OCI-LY1 (cell line): Measurements from ENCODE around the gene SYT1.

Experiments used
- H2AFZ ChIP-seq: fragments of 200-600 bp; sonication (generic), shearing (Covaris generic); 2 replicates; pipeline ENCODE4 v1.6.0; 2014; ENCODE audit warnings: antibody characterized with exemption, mild to moderate bottlenecking, low read length
- H3F3A ChIP-seq: fragments of 200-600 bp; sonication (generic), shearing (Covaris generic); 2 replicates; pipeline ENCODE4 v1.6.0; 2014; ENCODE audit warnings: mild to moderate bottlenecking, antibody characterized with exemption, low read length, moderate library complexity; ENCODE audit not compliant: insufficient read depth
- H3K27ac ChIP-seq: fragments of 200-600 bp; sonication (generic); 2 replicates; pipeline ENCODE4 v1.5.1; 2014; ENCODE audit warnings: low read length, mixed run types, mild to moderate bottlenecking, low read depth; ENCODE audit not compliant: poor library complexity, severe bottlenecking
- H3K27me3 ChIP-seq: fragments of 200-600 bp; sonication (generic); 2 replicates; pipeline ENCODE4 v1.6.0; 2014; ENCODE audit warnings: antibody characterized with exemption, mild to moderate bottlenecking, low read length, moderate library complexity; ENCODE audit not compliant: insufficient read depth
- H3K36me3 ChIP-seq: fragments of 200-600 bp; sonication (generic); 2 replicates; pipeline ENCODE4 v1.6.1; 2014; ENCODE audit warnings: mild to moderate bottlenecking, antibody characterized with exemption, low read length, moderate library complexity, mixed read lengths; ENCODE audit not compliant: insufficient read depth
- H3K4me1 ChIP-seq: fragments of 200-600 bp; sonication (generic); 2 replicates; pipeline ENCODE4 v1.5.1; 2014; ENCODE audit warnings: mild to moderate bottlenecking, low read length, moderate library complexity; ENCODE audit not compliant: insufficient read depth, severe bottlenecking
- H3K4me2 ChIP-seq: fragments of 200-600 bp; sonication (generic), shearing (Covaris generic); 2 replicates; pipeline ENCODE4 v1.6.1; 2014; ENCODE audit warnings: low read length
- H3K4me3 ChIP-seq: fragments of 200-600 bp; sonication (generic); 2 replicates; pipeline ENCODE4 v1.5.1; 2014; ENCODE audit warnings: low read length, low read depth, mild to moderate bottlenecking, mixed read lengths; ENCODE audit not compliant: poor library complexity, severe bottlenecking
- H3K79me2 ChIP-seq: fragments of 200-600 bp; shearing (Covaris generic); 2 replicates; pipeline ENCODE4 v1.6.1; 2016; ENCODE audit warnings: mixed run types, low read length, mixed read lengths; ENCODE audit not compliant: insufficient read depth
- H3K9ac ChIP-seq: fragments of 200-600 bp; sonication (generic), shearing (Covaris generic); 2 replicates; pipeline ENCODE4 v1.6.1; 2014; ENCODE audit warnings: mild to moderate bottlenecking, low read length, mixed read lengths
- H3K9me2 ChIP-seq: fragments of 200-600 bp; sonication (generic), shearing (Covaris generic); 2 replicates; pipeline ENCODE4 v1.6.1; 2014; ENCODE audit warnings: low read depth, mild to moderate bottlenecking, low read length, mixed read lengths
- H3K9me3 ChIP-seq: fragments of 200-600 bp; shearing (Covaris generic); 2 replicates; pipeline ENCODE4 v1.6.1; 2014; ENCODE audit warnings: low read length, mixed read lengths
- H4K20me1 ChIP-seq: fragments of 200-600 bp; sonication (generic), shearing (Covaris generic); 2 replicates; pipeline ENCODE4 v1.6.0; 2016; ENCODE audit warnings: mild to moderate bottlenecking, low read length; ENCODE audit not compliant: insufficient read depth
- EZH2 ChIP-seq: fragments of 200-600 bp; sonication (generic), shearing (Covaris generic); IDR thresholded peaks from 2 replicates; pipeline ENCODE4 v1.8.0; 2017; ENCODE audit warnings: borderline replicate concordance, mixed run types, mild to moderate bottlenecking, antibody characterized with exemption, low read length, moderate library complexity, mixed read lengths
- TF ChIP-seq, protein P1 (sequence below): fragments of 200-600 bp; sonication (generic), shearing (Covaris generic); IDR thresholded peaks from 2 replicates; pipeline ENCODE4 v1.5.1; 2017; ENCODE audit warnings: mild to moderate bottlenecking, antibody characterized with exemption, low read length, moderate library complexity, mixed read lengths

The SYT1 gene

DNA sequence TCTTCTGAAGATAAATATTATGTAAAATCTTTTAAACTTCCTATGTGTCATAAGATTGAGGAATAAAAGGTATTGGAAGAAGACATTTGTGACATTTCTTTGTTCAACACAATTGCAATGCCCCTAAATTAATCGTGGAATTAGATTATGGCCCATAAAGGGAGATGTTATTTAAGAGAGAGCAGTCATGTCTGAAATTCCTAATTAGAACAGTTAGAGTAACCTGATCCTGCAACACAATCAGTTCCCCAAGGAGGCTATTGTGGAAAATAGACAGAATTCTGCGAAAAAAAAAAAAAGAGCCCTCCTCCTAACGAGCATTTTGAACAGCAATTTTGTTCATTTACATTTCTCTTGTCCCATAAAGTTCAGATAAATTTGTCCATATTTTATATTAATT lies 486.7 kb downstream of the SYT1 start:
- no peaks in the 10 kb centered on the region for H3K9me2 ChIP-seq
- no peak overlapping the region for H3K9ac ChIP-seq
- no peak overlapping the region for H3K4me2 ChIP-seq
- no peaks in the 10 kb centered on the region for H3F3A ChIP-seq
- no peaks in the 10 kb centered on the region for H3K36me3 ChIP-seq
- no peak for TF ChIP-seq EZH2
- TF ChIP-seq, protein P1, sequence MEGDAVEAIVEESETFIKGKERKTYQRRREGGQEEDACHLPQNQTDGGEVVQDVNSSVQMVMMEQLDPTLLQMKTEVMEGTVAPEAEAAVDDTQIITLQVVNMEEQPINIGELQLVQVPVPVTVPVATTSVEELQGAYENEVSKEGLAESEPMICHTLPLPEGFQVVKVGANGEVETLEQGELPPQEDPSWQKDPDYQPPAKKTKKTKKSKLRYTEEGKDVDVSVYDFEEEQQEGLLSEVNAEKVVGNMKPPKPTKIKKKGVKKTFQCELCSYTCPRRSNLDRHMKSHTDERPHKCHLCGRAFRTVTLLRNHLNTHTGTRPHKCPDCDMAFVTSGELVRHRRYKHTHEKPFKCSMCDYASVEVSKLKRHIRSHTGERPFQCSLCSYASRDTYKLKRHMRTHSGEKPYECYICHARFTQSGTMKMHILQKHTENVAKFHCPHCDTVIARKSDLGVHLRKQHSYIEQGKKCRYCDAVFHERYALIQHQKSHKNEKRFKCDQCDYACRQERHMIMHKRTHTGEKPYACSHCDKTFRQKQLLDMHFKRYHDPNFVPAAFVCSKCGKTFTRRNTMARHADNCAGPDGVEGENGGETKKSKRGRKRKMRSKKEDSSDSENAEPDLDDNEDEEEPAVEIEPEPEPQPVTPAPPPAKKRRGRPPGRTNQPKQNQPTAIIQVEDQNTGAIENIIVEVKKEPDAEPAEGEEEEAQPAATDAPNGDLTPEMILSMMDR = no peak
- H3K79me2 ChIP-seq = no peaks in the 10 kb centered on the region
- H4K20me1 ChIP-seq = no peaks in the 10 kb centered on the region
- no peak overlapping the region for H3K27ac ChIP-seq
- no peak overlapping the region for H3K4me3 ChIP-seq
- H2AFZ ChIP-seq = no peak overlapping the region
- H3K9me3 ChIP-seq = no peaks in the 10 kb centered on the region
- no peaks in the 10 kb centered on the region for H3K27me3 ChIP-seq
- H3K4me1 ChIP-seq = no peaks in the 10 kb centered on the region

GRCh38 chr12:79356216-79356615 lies 491.6 kb downstream of the SYT1 start:
- H2AFZ ChIP-seq = no peak overlapping the region
- TF ChIP-seq, protein P1 = no peak
- no peak for TF ChIP-seq EZH2
- no peak overlapping the region for H3K27ac ChIP-seq
- H3K79me2 ChIP-seq = no peaks in the 10 kb centered on the region
- no peaks in the 10 kb centered on the region for H3K9me3 ChIP-seq
- no peaks in the 10 kb centered on the region for H3K9me2 ChIP-seq
- H4K20me1 ChIP-seq = no peaks in the 10 kb centered on the region
- H3K36me3 ChIP-seq = no peaks in the 10 kb centered on the region
- no peak overlapping the region for H3K9ac ChIP-seq
- no peaks in the 10 kb centered on the region for H3K27me3 ChIP-seq
- no peak overlapping the region for H3K4me3 ChIP-seq
- no peak overlapping the region for H3K4me2 ChIP-seq
- H3K4me1 ChIP-seq = no peaks in the 10 kb centered on the region
- H3F3A ChIP-seq = no peaks in the 10 kb centered on the region

DNA sequence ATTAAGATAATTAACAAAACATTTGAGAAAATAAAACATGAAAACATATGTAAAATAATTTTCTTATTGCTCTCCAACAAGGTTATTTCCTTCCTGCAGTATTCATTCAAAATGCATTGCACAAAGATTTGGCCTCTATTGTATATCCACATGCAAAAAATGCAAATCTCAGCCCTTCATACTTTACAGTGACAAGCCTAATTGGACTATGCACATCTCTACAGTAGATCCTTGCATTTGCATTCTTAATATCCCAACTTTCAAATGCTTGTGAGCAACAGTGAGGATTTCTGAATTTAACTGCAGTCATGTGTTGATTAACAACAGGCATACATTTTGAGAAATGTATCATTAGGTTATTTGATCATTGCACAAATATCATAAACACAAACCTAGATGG lies 492.5 kb downstream of the SYT1 start:
- Histone ChIP-seq H3K4me3 (no peak overlapping the region), H3K4me2 (no peak overlapping the region), H4K20me1 (no peaks in the 10 kb centered on the region), H3K9me3 (no peaks in the 10 kb centered on the region), H3F3A (no peaks in the 10 kb centered on the region), H3K9me2 (no peaks in the 10 kb centered on the region), H3K27me3 (no peaks in the 10 kb centered on the region), H3K4me1 (no peaks in the 10 kb centered on the region), H3K27ac (no peak overlapping the region), H3K79me2 (no peaks in the 10 kb centered on the region), H2AFZ (no peak overlapping the region), H3K36me3 (no peaks in the 10 kb centered on the region), H3K9ac (no peak overlapping the region)
- no peak for TF ChIP-seq EZH2
- TF ChIP-seq, protein P1 = no peak
